ENCODE measurements around the gene PPP2R3A.

GRCh38 chr3:136184703-136185102 lies 219.2 kb downstream of the PPP2R3A start:
- TF ChIP-seq CTCF (IDR thresholded peaks at IDR 0.05; ENCODE audit: low read length), result no peak
- TF ChIP-seq EZH2phosphoT487 (IDR thresholded peaks at IDR 0.05; ENCODE audit: low read length), result no peak
